RKO (cell line): ENCODE data around the gene CLDN18.
A peak's percentile ranks its signal among the peaks of the same experiment; 100 is the strongest.

Experiments used
- DNase-seq: peaks from one replicate; pipeline ENCODE4 v3.0.0-alpha.2; 2016; ENCODE audit warnings: low spot score

CLDN18 gene

GRCh38 chr3:138063416-138063815 lies 53.5 kb downstream of the CLDN18 start:
- DNase-seq: no peak

GRCh38 chr3:138065949-138066348 lies 56.0 kb downstream of the CLDN18 start:
- DNase-seq: no peak

- no peak for DNase-seq
Measured at GRCh38 chr3:138066383-138066782, 56.4 kb downstream of the CLDN18 start.

DNA sequence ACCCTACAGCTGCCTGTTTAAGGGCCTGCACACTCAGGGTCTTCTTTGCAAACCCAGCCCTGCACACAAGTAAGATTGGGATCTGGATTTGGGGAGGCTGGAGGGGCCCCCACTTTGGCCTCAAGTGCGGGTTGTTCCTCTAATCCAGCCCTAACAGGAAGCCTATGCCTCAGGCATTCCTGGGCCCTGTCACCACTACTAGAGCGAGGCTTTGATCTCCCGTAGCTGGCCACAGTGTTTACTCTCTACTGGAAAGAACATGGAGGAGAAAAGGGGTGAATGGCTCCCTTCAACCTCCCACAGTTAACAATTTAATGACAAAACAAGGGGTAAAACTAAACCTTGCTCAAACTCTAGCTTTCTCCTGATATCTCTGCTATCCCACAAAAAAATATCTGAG lies 57.0 kb downstream of the CLDN18 start:
- no peak for DNase-seq

DNA sequence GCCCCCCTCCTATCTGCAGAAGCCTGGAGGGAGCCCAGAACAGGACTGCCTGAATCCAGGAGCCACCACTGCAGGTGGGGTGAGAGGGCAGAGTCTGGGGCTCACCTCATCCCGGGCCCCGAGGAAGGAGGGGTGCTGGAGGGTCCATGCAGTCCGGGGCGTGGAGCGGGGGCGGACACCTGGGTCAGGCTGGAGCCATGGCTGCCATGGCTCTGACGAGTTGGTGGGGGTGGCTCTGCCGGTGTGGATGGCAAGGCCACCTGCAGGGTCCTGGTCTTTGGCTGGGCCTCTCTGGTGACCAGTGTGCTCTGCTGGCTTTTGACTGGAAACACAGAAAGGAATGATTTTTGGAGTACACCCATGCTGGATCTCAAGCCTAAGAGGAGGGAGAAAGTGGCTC lies 58.1 kb downstream of the CLDN18 start:
- DNase-seq: no peak

- DNase-seq: peak; percentile 68
Measured at GRCh38 chr3:138068579-138069174, 58.7 kb downstream of the CLDN18 start.

DNA sequence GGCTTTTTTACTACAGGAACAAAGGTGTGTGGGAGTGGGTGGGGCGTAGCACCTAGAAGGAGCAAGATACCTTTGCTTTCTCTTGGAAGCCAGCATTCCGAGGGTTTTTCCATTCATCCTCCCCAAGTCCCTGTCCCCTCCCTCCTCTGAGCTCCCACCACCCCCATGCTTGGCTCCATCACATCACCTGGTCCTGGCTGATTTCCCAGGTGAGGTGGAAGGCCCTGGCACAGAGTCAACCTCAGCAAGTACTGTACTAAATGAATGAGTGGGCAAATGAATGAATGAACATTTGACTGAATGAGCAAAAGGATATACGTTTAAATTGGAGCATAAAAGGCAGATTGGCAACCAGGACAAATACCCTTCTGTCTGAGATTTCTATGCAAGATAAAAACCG lies 60.0 kb downstream of the CLDN18 start:
- DNase-seq: no peak

GRCh38 chr3:138072796-138073195 lies 62.8 kb downstream of the CLDN18 start:
- no peak for DNase-seq

DNA sequence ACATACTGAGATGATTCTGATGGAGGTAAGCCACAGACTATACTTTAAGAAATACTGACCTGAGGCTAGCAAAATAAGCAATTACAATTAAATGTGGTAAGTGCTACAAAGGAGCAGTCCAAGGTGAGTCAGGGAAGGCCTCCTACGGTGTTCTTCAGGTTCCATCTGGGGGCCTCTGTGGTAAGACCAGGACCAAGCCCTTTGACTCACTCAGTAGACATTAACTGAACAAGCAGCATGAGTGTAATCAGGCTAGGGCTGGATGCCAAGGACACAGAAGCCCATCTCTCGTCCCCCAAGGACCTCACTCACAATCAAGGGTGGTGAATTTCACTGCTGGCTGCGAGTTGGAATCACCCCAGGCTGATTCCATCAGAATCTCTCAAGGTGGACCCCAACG lies 68.1 kb downstream of the CLDN18 start:
- no peak for DNase-seq

DNA sequence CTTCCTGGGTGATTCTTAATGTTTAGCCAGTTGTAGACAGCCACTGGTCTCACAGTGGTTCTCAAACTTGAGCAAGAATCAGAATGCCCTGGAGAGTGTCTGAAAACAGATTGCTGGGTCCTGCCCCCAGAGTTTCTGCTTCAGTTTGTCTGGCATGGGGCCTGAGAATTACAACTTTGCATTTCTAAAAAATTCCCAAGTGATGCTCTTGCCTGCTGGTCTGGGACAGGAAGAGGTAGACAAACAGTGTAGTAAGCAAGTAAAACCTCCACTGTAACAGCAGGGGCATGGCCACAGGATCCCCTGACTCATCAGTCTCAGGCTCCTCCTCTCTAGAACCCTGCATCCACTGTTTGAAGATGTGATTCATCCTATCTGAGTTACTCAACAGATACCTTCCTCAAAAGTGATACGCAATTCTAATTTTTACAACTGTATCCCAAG lies 69.0 kb downstream of the CLDN18 start:
- peak; percentile 43 for DNase-seq

DNA sequence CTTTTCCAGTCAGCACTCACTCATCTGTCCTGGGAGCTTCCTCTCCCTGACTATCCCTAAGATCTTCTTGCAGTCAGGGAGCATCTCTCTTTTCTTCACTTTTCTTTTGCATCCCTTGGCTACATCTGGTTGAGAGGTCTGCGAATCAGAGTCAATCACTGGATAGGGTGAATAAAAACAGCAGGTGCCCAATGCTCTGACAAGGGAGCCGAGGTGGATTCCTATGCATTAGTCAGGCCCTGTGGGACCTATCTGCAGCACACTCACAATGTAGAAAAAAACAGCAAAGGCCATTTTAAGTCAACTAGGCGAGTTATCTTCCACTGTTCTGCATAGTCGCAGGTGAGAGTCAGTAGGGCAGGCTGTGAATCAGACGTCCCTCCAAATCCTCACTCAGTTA lies 69.9 kb downstream of the CLDN18 start:
- DNase-seq: no peak

DNA sequence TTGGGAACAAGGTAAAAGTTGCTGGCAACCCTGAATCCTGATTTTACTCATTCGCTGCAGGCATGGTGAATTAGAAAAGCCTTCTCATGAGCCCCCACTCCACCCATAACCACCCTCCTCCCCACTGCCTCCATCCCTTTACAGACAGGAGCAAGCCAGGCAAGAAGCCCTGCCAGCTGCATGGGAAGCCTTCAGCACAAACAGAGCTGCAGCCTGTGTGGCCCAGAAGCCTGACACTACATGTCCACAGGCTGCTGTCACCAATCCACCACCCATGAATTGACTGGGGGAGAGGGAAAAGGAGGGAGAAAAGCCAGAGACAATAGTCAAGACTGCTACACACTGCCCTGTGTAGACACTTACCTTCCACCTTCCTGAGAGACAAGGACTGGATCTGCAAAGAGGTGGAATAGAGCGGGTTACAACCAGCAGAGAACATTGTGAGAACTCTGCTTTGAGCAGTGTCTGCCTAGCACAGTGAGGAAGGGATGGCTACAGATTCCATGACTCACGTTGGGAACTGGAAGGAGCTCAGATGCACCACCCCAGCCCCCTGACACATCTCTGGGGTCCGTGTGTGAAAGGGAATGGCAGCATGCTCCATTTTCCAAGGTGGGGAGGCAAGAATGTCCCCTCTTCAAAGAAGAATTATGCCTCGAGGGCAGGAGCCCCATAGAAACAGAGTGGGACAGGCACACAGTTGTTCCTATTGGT lies 71.6 kb downstream of the CLDN18 start:
- no peak for DNase-seq

- no peak for DNase-seq
Measured at GRCh38 chr3:138082085-138082991, 72.4 kb downstream of the CLDN18 start.

DNA sequence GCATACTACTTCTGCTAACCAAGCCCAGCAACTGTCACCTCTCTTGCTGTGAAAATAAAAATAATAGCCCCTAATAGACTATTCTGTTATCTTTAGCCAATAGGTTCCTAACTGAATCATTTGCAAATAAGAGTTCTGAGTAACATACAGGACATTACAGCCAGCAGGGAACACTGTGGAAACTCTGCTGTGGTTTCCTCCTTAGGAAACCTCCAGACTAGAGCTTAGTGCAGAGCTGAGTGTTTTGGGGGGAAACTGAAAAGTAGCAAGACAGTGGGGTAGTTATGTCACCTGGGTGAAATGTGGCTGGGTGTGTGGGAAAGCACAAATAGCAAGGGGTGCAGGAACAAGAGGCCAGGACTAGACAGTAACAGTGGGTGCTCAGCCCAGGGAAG lies 73.0 kb downstream of the CLDN18 start:
- DNase-seq: no peak
